Cardiac fibroblast (primary cell): Measurements from ENCODE around the gene PAFAH1B1.
"Not testable (repeated sequence)": the region's sequence is repeated elsewhere in the genome, so short reads cannot be mapped to it uniquely, and the experiment has no call there.

Source experiments
- DNase-seq, 2 donors: peaks; one replicate each; pipeline versions ENCODE4 v3.0.0 to v3.0.0-alpha.2; 2010; ENCODE audit warnings: low read depth in 2 of 2
- H3K4me3 ChIP-seq, 2 donors: replicated peaks in 1 of 2; 1 replicate in 1 of 2; 2 replicates in 1 of 2; pipeline ENCODE4 v1.5.1; 2011; ENCODE audit warnings: low read depth in 2 of 2, low read length in 2 of 2, mild to moderate bottlenecking in 2 of 2, moderate library complexity in 1 of 2
- CTCF ChIP-seq: IDR thresholded peaks from one replicate; pipeline ENCODE4 v1.5.1; 2011; ENCODE audit warnings: low read depth, mild to moderate bottlenecking, low read length, inconsistent platforms

PAFAH1B1 gene

GRCh38 chr17:2610195-2611175, 17.0 kb downstream of the PAFAH1B1 start:
- no peak for DNase-seq

GRCh38 chr17:2611627-2612026, 18.2 kb downstream of the PAFAH1B1 start:
- no peak for TF ChIP-seq CTCF
- DNase-seq: no peak

More at GRCh38 chr17:2610195-2611175, 17.0 kb downstream of the PAFAH1B1 start:
- TF ChIP-seq CTCF: no peak
- no peak overlapping the region for H3K4me3 ChIP-seq

GRCh38 chr17:2612630-2613029, 19.2 kb downstream of the PAFAH1B1 start:
- H3K4me3 ChIP-seq: no peak overlapping the region

More at GRCh38 chr17:2611627-2612026, 18.2 kb downstream of the PAFAH1B1 start:
- H3K4me3 ChIP-seq: no peak overlapping the region

GRCh38 chr17:2613089-2613808, 19.8 kb downstream of the PAFAH1B1 start:
- DNase-seq: no peak
- H3K4me3 ChIP-seq: no peak overlapping the region
- no peak for TF ChIP-seq CTCF

More at GRCh38 chr17:2612630-2613029, 19.2 kb downstream of the PAFAH1B1 start:
- no peak for TF ChIP-seq CTCF
- no peak for DNase-seq

GRCh38 chr17:2615882-2616281, 22.4 kb downstream of the PAFAH1B1 start:
- no peak for DNase-seq
- no peak for TF ChIP-seq CTCF
- no peak overlapping the region for H3K4me3 ChIP-seq

GRCh38 chr17:2621241-2621640, 27.8 kb downstream of the PAFAH1B1 start:
- no peak for TF ChIP-seq CTCF
- no peak for DNase-seq
- no peak overlapping the region for H3K4me3 ChIP-seq

- not testable (repeated sequence) for H3K4me3 ChIP-seq, DNase-seq
Measured at GRCh38 chr17:2621951-2622405, 28.5 kb downstream of the PAFAH1B1 start.

- H3K4me3 ChIP-seq, DNase-seq: not testable (repeated sequence)
Measured at GRCh38 chr17:2622721-2623301, 29.4 kb downstream of the PAFAH1B1 start.
